SH-SY5Y (cell line): Measurements from ENCODE around the gene C18orf63.

Experiments used
- GATA2 ChIP-seq: IDR thresholded peaks from 2 replicates; pipeline ENCODE4 v1.6.1; 2011; ENCODE audit warnings: mild to moderate bottlenecking, low read depth, low read length
- GATA3 ChIP-seq: IDR thresholded peaks from 2 replicates; pipeline ENCODE4 v1.6.1; 2011; ENCODE audit warnings: low read depth, mild to moderate bottlenecking, low read length, moderate library complexity

C18orf63 gene

DNA sequence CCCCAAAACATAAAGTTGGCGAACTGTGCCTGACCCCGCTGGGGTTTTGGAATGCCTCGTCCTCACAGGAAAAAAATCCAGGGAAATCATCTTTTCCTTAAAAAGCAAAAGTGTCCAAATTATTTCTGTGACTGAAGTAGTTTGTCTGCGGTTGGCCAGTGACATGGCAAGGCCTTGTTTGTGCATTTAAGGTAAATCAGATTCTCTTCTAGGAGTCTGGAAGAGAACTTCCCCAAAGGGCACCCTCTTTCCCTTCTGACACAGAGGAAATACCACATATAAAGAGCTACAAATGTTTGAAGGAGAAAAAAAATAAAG, 23.1 kb upstream of the C18orf63 start:
- TF ChIP-seq GATA3 (no peak), GATA2 (no peak)

DNA sequence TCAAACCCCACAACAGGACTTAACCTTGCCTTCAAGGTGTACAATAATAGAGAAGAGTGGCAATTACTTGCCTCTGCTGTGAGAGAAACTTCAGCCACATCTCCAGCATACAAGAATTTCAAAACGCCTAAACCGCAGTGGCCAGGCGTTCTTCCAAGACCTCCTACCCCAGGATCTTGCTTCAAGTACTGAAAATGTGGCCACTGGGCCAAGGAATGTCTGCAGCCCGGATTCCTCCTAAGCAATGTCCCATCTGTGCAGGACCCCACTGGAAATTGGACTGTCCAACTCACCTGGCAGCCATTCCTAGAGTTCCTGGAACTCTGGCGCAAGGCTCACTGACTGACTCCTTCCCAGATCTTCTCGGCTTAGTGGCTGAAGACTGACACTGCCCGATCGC, 21.1 kb upstream of the C18orf63 start:
- TF ChIP-seq GATA3 (no peak), GATA2 (no peak)

DNA sequence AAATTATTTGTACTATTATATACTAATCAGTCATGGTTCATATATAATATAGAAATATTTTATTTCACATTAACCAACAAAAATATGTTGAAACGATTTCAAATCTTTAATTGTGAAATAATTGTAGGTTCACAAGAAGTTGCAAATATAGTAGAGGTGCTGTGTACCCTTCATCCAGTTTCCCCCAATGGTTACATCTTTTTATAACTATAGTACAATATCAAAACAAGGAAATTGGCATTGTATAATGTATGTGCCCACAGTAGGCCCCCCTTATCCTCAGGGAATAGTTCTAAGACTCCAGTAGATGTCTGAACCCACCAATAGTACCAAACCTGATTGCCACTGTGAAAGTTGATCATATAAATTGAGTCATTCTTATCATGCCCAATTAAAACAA, 16.5 kb upstream of the C18orf63 start:
- TF ChIP-seq GATA3 = no peak
- TF ChIP-seq GATA2 = no peak

DNA sequence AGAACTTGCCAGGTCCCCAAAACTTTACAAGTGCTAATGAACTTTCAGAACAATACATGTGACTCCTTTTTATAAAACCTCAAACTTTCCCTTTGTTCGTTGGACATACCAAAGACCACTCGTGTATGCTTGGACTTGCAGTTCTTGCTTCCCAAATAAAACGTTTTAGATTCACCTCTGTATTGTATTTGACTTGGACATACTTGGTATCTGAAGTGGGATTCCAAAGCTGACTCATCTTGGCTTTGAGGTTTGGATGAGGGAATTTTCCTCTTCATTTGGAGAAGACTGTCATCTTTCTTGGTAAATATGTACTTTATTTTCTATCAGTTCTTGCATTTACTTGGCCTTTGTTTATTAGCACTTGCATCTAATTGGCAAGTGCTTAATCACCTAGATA, 15.9 kb upstream of the C18orf63 start:
- TF ChIP-seq GATA3 = no peak
- TF ChIP-seq GATA2 = no peak

DNA sequence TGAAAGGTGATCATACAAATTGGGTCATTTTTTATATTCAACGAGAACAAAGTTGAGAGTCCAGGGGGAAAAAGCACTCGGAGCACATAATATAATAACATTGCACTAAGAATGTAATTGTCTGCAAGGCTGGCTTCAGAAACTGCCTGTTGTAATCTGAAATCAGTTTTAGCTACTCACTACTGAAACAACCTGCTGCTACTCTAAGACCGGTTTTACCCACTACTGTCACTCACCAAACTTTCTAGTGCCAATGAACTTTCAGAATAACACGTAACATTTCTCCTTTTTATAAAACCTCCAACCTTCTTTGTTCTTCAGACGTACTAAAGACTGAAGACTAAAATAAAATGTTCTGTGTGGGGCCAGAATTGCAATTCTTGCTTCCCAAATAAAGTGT, 12.3 kb upstream of the C18orf63 start:
- TF ChIP-seq GATA3 = no peak
- no peak for TF ChIP-seq GATA2

DNA sequence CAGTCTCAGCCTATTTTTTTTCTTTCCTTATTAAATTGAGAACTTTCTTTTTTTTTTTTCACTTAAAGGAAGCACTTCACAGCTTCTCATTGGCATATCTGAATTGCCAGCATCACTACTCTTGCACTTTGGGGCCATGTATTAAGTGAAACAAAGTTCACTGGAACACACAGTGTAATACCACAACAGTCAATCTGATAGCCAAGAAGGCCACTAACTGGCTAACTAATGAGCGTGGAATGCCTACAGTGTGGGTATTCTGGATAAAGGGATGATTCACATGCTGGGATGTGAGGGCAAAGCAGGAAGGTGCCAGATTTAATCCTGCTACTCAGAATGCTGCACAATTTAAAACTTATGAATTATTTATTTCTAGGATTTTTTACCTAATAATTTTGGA, 11.7 kb upstream of the C18orf63 start:
- TF ChIP-seq GATA2 (no peak), GATA3 (no peak)

DNA sequence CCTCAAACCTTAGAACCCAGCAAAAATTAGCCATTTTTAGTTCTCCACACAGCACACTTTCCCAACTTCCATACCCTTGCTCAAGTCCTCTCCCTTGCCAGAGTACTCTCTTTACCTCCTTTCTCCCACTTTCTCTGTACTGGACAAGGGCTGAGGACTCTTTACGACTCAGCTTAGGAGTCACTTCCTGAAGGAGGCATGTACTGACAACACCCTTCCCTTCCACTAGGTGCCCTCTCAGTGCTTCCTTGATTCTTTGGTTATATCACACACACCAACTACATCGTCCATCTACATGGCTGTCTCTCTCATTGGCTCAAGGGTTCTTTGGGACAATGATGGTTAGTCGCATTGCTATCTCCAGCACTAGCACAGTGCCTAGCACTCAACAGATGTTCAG, 5.2 kb upstream of the C18orf63 start:
- TF ChIP-seq GATA3 = no peak
- TF ChIP-seq GATA2 = no peak

DNA sequence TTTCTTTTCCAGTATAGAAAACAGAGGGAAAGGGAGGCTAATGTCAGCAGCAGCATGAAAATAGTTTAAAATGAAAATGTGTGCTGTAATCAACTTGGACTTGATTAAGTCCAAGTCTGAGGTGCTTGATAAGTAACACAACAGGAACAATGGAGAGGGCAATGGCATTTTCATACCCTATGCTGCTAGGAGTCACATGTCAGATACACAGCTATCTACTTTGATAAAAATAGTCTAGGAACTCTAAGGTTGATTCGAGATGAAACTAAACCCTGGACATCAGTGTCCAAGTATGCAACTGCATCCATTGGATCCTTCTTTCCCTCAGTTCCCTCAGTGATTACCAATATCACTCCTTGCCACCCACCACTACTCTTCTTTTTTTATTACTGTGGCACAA, 4.6 kb upstream of the C18orf63 start:
- TF ChIP-seq GATA2 (no peak), GATA3 (no peak)

DNA sequence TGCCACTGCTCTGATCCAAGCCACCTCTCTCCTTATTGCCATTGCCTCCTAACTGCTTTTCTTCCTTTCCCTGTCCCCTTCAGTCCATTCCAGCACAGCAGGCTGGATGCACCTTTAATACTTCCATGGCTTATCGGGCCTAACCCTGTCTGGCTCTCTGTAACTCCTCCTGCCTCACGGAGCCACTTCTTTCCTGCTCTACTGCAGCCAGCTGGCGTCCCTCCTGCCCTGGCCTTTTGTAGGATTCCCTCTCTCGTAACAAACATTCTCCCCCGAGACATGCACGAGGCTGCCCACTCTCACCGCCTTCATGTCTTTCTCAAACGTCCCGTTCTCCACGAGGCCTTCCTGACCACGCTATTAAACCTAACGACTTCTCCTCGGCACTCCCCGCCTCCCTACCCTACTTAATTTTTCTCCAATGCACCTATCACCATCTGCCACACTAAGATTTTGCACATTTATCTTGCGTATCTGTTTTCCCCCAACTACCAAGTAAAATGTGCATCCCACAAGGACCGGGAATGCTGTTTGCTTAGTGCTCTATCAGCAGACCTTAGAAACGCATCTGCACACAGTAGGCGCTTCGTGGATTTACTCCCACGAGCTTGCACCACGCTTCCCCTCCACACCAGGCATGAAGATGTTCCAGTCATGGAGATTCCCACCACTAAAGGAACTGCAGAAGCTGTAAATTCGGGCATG, 728 bp upstream of the C18orf63 start:
- TF ChIP-seq GATA2 (no peak), GATA3 (no peak)

DNA sequence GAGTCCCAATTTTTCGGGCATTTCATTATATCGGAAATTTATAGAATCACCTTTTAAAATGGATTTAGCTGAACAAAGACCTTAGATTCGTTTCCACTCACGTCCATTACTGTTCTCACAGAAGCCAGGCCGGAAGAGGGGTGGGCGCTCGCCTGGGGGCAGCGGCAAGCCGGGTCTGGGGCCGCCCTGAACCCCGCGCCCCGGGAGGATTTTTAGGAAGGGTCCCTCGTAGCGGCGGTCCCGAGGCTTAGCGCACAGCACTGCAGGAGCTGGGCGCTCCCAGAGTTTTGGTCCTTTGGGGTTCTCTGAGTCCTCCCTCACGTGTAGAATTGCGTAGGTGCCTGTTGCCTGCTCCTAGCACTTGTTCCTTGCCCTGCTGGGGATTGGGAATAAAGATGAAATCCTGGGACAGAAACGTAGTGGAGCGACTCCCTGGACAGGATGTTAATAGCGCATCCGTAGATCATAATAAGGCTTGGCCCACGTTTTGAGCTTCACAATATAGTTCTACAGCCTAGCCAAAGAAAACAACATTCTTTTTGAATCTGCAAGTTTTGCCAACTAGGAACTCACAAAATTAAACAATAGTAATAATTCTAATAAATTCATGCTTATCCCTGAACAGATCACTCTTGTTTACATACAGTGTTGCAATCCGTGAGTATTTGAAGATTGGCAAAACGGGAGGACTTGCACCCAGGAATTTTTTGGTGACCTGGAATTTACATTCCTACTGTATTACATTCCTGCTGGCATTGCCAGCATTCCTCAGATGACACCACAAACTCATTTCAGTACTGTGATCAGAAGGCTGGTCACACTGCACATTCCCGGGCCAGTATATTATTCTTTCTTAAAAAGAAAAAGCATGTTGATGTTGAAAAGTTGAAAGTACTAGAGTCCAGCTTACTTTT, 875 bp downstream of the C18orf63 start:
- no peak for TF ChIP-seq GATA3
- TF ChIP-seq GATA2 = no peak

DNA sequence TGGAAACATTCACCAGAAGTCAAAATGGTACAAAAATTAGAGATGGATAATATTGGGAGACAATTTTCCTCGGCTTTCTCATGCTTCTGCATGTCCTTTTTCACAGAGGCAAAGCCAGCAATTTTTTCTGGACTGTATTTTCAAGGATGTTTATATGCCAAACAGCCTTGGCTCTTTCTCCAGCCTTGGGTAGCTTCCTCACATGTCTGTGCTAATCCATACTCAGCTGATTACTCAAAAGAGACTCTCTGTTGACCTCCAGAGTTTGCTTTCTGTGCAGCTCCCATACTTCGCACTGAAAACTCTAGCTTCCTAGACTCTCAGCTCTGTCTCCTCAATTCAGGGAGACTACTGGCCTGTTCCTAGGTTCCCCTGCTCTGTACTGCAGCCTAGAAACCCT, 10.6 kb downstream of the C18orf63 start:
- TF ChIP-seq GATA2 (no peak), GATA3 (no peak)

DNA sequence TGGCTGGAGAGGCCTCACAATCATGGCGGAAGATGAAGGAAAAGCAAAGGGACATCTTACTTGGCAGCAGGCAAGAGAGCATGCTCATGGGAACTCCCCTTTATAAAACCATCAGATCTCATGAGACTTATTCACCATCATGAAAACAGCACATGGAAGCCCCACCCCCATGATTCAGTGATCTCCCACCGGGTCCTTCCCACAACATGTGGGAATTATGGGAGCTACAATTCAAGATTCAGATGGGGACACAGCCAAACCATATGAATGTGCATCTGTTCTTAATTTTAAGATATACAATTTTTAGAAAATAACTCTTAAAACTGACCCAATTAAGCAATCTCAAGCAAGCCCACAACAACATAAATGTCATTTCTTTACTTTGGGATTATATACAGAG, 12.6 kb downstream of the C18orf63 start:
- no peak for TF ChIP-seq GATA2
- no peak for TF ChIP-seq GATA3

DNA sequence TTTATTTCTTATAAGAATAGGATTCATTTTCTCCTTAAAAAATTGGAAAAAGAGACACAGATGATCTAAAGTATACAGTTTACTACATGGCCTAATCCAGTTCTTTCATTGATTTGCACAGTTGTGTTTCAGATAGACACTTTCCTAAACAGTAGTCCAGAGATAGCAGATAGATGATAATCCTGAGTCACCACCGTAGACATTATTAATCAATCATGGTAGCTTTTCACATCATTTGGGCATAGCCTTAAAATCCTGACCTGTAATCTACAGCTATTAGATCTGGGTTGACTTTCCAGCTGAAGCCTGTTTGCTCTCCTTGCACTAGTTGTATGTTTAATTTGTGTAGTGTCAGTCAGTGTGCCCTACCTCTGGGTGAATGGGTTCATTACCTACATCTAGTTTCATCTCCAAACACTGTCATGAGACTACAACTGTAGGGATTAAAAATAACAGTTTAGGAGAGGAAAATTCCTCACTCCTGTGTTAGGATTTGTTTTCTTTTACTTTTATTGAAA, 14.1 kb downstream of the C18orf63 start:
- no peak for TF ChIP-seq GATA3

DNA sequence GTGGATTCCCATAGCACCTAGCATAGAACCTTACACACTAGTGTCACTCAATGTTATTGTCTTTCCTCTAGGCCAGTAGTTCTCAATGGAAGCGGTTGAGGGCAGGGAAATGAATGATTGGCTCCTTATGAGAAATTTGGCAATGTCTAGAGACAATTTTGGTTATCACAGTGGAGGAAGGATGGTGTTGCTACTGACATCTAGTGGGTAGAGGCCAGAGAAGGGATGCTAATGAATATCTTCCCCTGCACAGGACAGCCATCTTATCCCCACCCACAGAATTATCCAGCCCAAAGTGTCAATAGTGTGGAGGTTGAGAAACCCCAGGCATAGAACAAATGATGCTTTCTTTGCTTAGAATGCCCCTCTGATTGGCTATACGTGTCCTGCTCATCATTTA, 15.8 kb downstream of the C18orf63 start:
- TF ChIP-seq GATA3 (no peak), GATA2 (no peak)

DNA sequence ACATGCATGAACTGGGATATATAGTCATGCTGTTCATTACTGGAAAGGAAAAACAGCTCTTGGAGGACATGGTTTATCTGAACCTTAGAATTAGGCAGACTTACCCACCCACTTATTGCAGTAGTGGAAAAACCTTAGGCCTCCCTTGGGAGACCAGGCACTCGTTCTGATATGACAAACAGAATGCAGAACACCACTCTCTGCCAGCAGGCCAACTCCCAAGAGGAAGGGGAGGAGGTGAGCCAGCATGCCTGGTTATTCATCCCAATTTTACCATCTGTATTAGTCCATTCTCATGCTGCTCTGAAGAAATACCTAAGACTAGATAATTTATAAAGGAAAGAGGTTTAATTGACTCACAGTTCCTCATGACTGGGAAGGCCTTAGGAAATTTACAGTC, 17.5 kb downstream of the C18orf63 start:
- TF ChIP-seq GATA3 = no peak
- TF ChIP-seq GATA2 = no peak
